Measurements from ENCODE around the gene SIGLEC14. TPM values are rescaled to one million over a fixed set of nuclear protein-coding genes. Genes with fewer than 3 reads are reported as not detected.

The SIGLEC14 gene
- total RNA-seq, 1 experiment from 2014 or later: not detected

- H3K4me3 ChIP-seq (ENCODE audit: low read depth, low read length, poor library complexity, severe bottlenecking): no peak overlapping the region
- ChIA-PET CTCF (no interaction called here), POLR2A (ENCODE audit: low non-redundant PET) (no interaction called here)
- no peaks in the 10 kb centered on the region for H3K4me1 ChIP-seq (ENCODE audit: insufficient read depth, low read length, poor library complexity, severe bottlenecking)
- intact Hi-C loops (cut with micrococcal nuclease; ENCODE audit: unreplicated experiment): no loop called here
- no peak for TF ChIP-seq EZH2 (IDR thresholded peaks at IDR 0.05; ENCODE audit: borderline replicate concordance, low read depth, low read length, poor library complexity, severe bottlenecking)
- TF ChIP-seq CTCF (conservative IDR thresholded peaks at IDR 0.05; ENCODE audit: low read depth, low read length): no peak
- H3K27me3 ChIP-seq (replicated peaks; ENCODE audit: insufficient read depth, low read depth, low read length, poor library complexity): peaks cover 57% of the 10 kb centered on the region
- DNase-seq (ENCODE audit: low spot score): no peak
- no peaks in the 10 kb centered on the region for H3K9me3 ChIP-seq (ENCODE audit: low read depth, low read length, poor library complexity, severe bottlenecking)
- H3K36me3 ChIP-seq (ENCODE audit: insufficient read depth, low read length, poor library complexity, severe bottlenecking): no peaks in the 10 kb centered on the region
- BruUV-seq (replicated peaks): no TSS peak
- H3K27ac ChIP-seq (ENCODE audit: low read depth, low read length, poor library complexity, severe bottlenecking): no peak overlapping the region
Measured at GRCh38 chr19:51621178-51621577, 25.4 kb downstream of the SIGLEC14 start.

- H3K36me3 ChIP-seq (ENCODE audit: insufficient read depth, low read length, poor library complexity, severe bottlenecking): no peaks in the 10 kb centered on the region
- TF ChIP-seq EZH2 (IDR thresholded peaks at IDR 0.05; ENCODE audit: borderline replicate concordance, low read depth, low read length, poor library complexity, severe bottlenecking) (no peak), CTCF (conservative IDR thresholded peaks at IDR 0.05; ENCODE audit: low read depth, low read length) (no peak)
- intact Hi-C loops (cut with micrococcal nuclease; ENCODE audit: unreplicated experiment): no loop called here
- H3K9me3 ChIP-seq (ENCODE audit: low read depth, low read length, poor library complexity, severe bottlenecking): no peaks in the 10 kb centered on the region
- ChIA-PET POLR2A (ENCODE audit: low non-redundant PET) (no interaction called here), CTCF (no interaction called here)
- DNase-seq (ENCODE audit: low spot score): no peak
- H3K4me3 ChIP-seq (ENCODE audit: low read depth, low read length, poor library complexity, severe bottlenecking): no peak overlapping the region
- no peaks in the 10 kb centered on the region for H3K4me1 ChIP-seq (ENCODE audit: insufficient read depth, low read length, poor library complexity, severe bottlenecking)
- BruUV-seq (replicated peaks): no TSS peak
- no peak overlapping the region for H3K27ac ChIP-seq (ENCODE audit: low read depth, low read length, poor library complexity, severe bottlenecking)
- peaks cover 47% of the 10 kb centered on the region for H3K27me3 ChIP-seq (replicated peaks; ENCODE audit: insufficient read depth, low read depth, low read length, poor library complexity)
Measured at GRCh38 chr19:51615991-51616390, 30.6 kb downstream of the SIGLEC14 start.

- DNase-seq (ENCODE audit: low spot score): no peak
- Histone ChIP-seq H3K27ac (ENCODE audit: low read depth, low read length, poor library complexity, severe bottlenecking) (no peak overlapping the region), H3K4me1 (ENCODE audit: insufficient read depth, low read length, poor library complexity, severe bottlenecking) (no peaks in the 10 kb centered on the region), H3K36me3 (ENCODE audit: insufficient read depth, low read length, poor library complexity, severe bottlenecking) (no peaks in the 10 kb centered on the region), H3K27me3 (replicated peaks; ENCODE audit: insufficient read depth, low read depth, low read length, poor library complexity) (peaks cover 38% of the 10 kb centered on the region), H3K4me3 (ENCODE audit: low read depth, low read length, poor library complexity, severe bottlenecking) (no peak overlapping the region), H3K9me3 (ENCODE audit: low read depth, low read length, poor library complexity, severe bottlenecking) (no peaks in the 10 kb centered on the region)
- TF ChIP-seq EZH2 (IDR thresholded peaks at IDR 0.05; ENCODE audit: borderline replicate concordance, low read depth, low read length, poor library complexity, severe bottlenecking) (no peak), CTCF (conservative IDR thresholded peaks at IDR 0.05; ENCODE audit: low read depth, low read length) (no peak)
- POLR2A ChIA-PET (ENCODE audit: low non-redundant PET): interaction anchor here (0.5 kb wide), 1 partner anchor 18 kb away, joined by 11 read pairs; no protein-coding TSS in a partner anchor
- intact Hi-C loops (cut with micrococcal nuclease; ENCODE audit: unreplicated experiment): no loop called here
- CTCF ChIA-PET: interaction anchor here (0.6 kb wide), 1 partner anchor 147 kb away, joined by 3 read pairs; no protein-coding TSS in a partner anchor
- no TSS peak for BruUV-seq (replicated peaks)
Measured at GRCh38 chr19:51614789-51615188, 31.8 kb downstream of the SIGLEC14 start.
